Trophoblast cell (in vitro differentiated cells and primary cell): ENCODE data around the gene TSPAN31.

Source experiments
- DNase-seq, 2 donors: peaks; one replicate each; pipeline ENCODE4 v3.0.0-alpha.2; 2016
- H2AFZ ChIP-seq: 2 replicates; pipeline ENCODE4 v1.6.1; 2013; ENCODE audit warnings: low read length, moderate library complexity, mild to moderate bottlenecking; ENCODE audit not compliant: insufficient read depth, poor library complexity
- H2AK5ac ChIP-seq: 2 replicates; pipeline ENCODE4 v1.6.1; 2013; ENCODE audit warnings: mild to moderate bottlenecking, low read length
- H2BK120ac ChIP-seq: 2 replicates; pipeline ENCODE4 v1.6.1; 2013; ENCODE audit warnings: low read length, mild to moderate bottlenecking, moderate library complexity; ENCODE audit not compliant: insufficient read depth, poor library complexity
- H2BK12ac ChIP-seq: 2 replicates; pipeline ENCODE4 v1.6.1; 2013; ENCODE audit warnings: mild to moderate bottlenecking, low read length, moderate library complexity
- H2BK5ac ChIP-seq: 2 replicates; pipeline ENCODE4 v1.6.1; 2013; ENCODE audit warnings: low read length, low read depth, moderate library complexity, mild to moderate bottlenecking; ENCODE audit not compliant: poor library complexity
- H3K14ac ChIP-seq: 2 replicates; pipeline ENCODE4 v1.6.1; 2013; ENCODE audit warnings: mild to moderate bottlenecking, low read length
- H3K18ac ChIP-seq: 2 replicates; pipeline ENCODE4 v1.6.1; 2013; ENCODE audit warnings: mild to moderate bottlenecking, low read length
- H3K23ac ChIP-seq: 2 replicates; pipeline ENCODE4 v1.6.1; 2013; ENCODE audit warnings: low read length
- H3K27ac ChIP-seq: 2 replicates; pipeline ENCODE4 v1.5.1; 2013; ENCODE audit warnings: low read depth, mild to moderate bottlenecking, inconsistent platforms, low read length, moderate library complexity
- H3K27me3 ChIP-seq: 2 replicates; pipeline ENCODE4 v1.6.1; 2013; ENCODE audit warnings: inconsistent platforms, mild to moderate bottlenecking, low read length, moderate library complexity; ENCODE audit not compliant: insufficient read depth
- H3K36me3 ChIP-seq, 2 experiments: 1 replicate in 1 of 2; 2 replicates in 1 of 2; pipeline ENCODE4 v1.6.1; 2013; ENCODE audit warnings: low read length in 2 of 2, mild to moderate bottlenecking in 2 of 2, moderate library complexity in 1 of 2; ENCODE audit not compliant: insufficient read depth in 2 of 2, control insufficient read depth in 1 of 2
- H3K4ac ChIP-seq: 2 replicates; pipeline ENCODE4 v1.6.1; 2013; ENCODE audit warnings: low read depth, mild to moderate bottlenecking, low read length, moderate library complexity
- H3K4me1 ChIP-seq, 2 experiments: 1 replicate in 1 of 2; 2 replicates in 1 of 2; pipeline ENCODE4 v1.6.1; 2013; ENCODE audit warnings: low read length in 2 of 2, mild to moderate bottlenecking in 2 of 2, moderate library complexity in 1 of 2; ENCODE audit not compliant: insufficient read depth in 2 of 2, control insufficient read depth in 1 of 2
- H3K4me2 ChIP-seq: 2 replicates; pipeline ENCODE4 v1.6.1; 2013; ENCODE audit warnings: inconsistent platforms, mild to moderate bottlenecking, low read length, moderate library complexity
- H3K4me3 ChIP-seq: 2 replicates; pipeline ENCODE4 v1.5.1; 2013; ENCODE audit warnings: mild to moderate bottlenecking, low read depth, low read length, inconsistent platforms
- H3K79me1 ChIP-seq: one replicate; pipeline ENCODE4 v1.6.1; 2013; ENCODE audit warnings: low read length
- H3K79me2 ChIP-seq: 2 replicates; pipeline ENCODE4 v1.6.1; 2013; ENCODE audit warnings: low read length, mild to moderate bottlenecking; ENCODE audit not compliant: control insufficient read depth, insufficient read depth, poor library complexity
- H3K9ac ChIP-seq: 2 replicates; pipeline ENCODE4 v1.6.1; 2013; ENCODE audit warnings: mild to moderate bottlenecking, low read length
- H3K9me3 ChIP-seq: 2 replicates; pipeline ENCODE4 v1.6.1; 2013; ENCODE audit warnings: low read depth, mild to moderate bottlenecking, control low read depth, inconsistent platforms, low read length; ENCODE audit not compliant: insufficient read depth
- H4K12ac ChIP-seq: 2 replicates; pipeline ENCODE4 v1.6.1; 2013; ENCODE audit warnings: low read depth, mild to moderate bottlenecking, low read length, moderate library complexity
- H4K8ac ChIP-seq: 2 replicates; pipeline ENCODE4 v1.6.1; 2013; ENCODE audit warnings: low read depth, mild to moderate bottlenecking, low read length, moderate library complexity
- H4K91ac ChIP-seq: one replicate; pipeline ENCODE4 v1.6.1; 2013; ENCODE audit warnings: low read depth, mild to moderate bottlenecking, low read length, moderate library complexity
- WGBS: extraction: QIAGEN DNeasy Blood & Tissue Kit; methylation state at CpG from one replicate; pipeline ENCODE4 v1.1.7; 2013; ENCODE audit warnings: missing lambda C conversion rate; ENCODE audit not compliant: insufficient read length, insufficient coverage; ENCODE audit errors: extremely low coverage; 5-methylcytosine and 5-hydroxymethylcytosine counted together

The TSPAN31 gene

GRCh38 chr12:57731411-57732080, 13.3 kb upstream of the TSPAN31 start:
- no peak overlapping the region for H4K8ac ChIP-seq
- no peak overlapping the region for H4K12ac ChIP-seq
- no peak overlapping the region for H2AK5ac ChIP-seq
- no CpG with 5 or more reads among the region's 19 CpGs for WGBS
- no peak overlapping the region for H3K27ac ChIP-seq
- H2BK5ac ChIP-seq, result no peak overlapping the region
- no peaks in the 10 kb centered on the region for H3K36me3 ChIP-seq
- no peak overlapping the region for H2AFZ ChIP-seq
- DNase-seq, result no peak
- H3K9ac ChIP-seq, result no peak overlapping the region
- no peak overlapping the region for H3K4me2 ChIP-seq
- H3K4me1 ChIP-seq, result peaks cover 1 to 4% of the 10 kb centered on the region in 2 experiments
- H3K23ac ChIP-seq, result no peak overlapping the region
- no peak overlapping the region for H4K91ac ChIP-seq
- no peak overlapping the region for H2BK12ac ChIP-seq
- no peak overlapping the region for H3K4me3 ChIP-seq
- H3K79me2 ChIP-seq, result no peaks in the 10 kb centered on the region
- H3K9me3 ChIP-seq, result peaks cover 17% of the 10 kb centered on the region
- H2BK120ac ChIP-seq, result no peak overlapping the region
- H3K18ac ChIP-seq, result no peak overlapping the region
- no peak overlapping the region for H3K4ac ChIP-seq
- peaks cover 48% of the 10 kb centered on the region for H3K27me3 ChIP-seq
- no peak overlapping the region for H3K14ac ChIP-seq
- H3K79me1 ChIP-seq, result no peaks in the 10 kb centered on the region

- no peaks in the 10 kb centered on the region for H3K4me1 ChIP-seq
- H4K12ac ChIP-seq, result no peak overlapping the region
- H4K8ac ChIP-seq, result no peak overlapping the region
- H3K79me1 ChIP-seq, result no peaks in the 10 kb centered on the region
- H3K27ac ChIP-seq, result no peak overlapping the region
- no peak overlapping the region for H3K4ac ChIP-seq
- H3K23ac ChIP-seq, result no peak overlapping the region
- no peak overlapping the region for H2BK5ac ChIP-seq
- H3K9me3 ChIP-seq, result peaks cover 12% of the 10 kb centered on the region
- H3K14ac ChIP-seq, result no peak overlapping the region
- no peaks in the 10 kb centered on the region for H3K79me2 ChIP-seq
- no peak overlapping the region for H2AK5ac ChIP-seq
- no peak overlapping the region for H4K91ac ChIP-seq
- H3K4me2 ChIP-seq, result no peak overlapping the region
- WGBS, result no CpG with 5 or more reads among the region's 4 CpGs
- DNase-seq, result no peak
- no peak overlapping the region for H3K9ac ChIP-seq
- no peak overlapping the region for H3K4me3 ChIP-seq
- H2BK12ac ChIP-seq, result no peak overlapping the region
- H2BK120ac ChIP-seq, result no peak overlapping the region
- H3K27me3 ChIP-seq, result peaks cover 48% of the 10 kb centered on the region
- H3K36me3 ChIP-seq, result no peaks in the 10 kb centered on the region
- H3K18ac ChIP-seq, result no peak overlapping the region
- H2AFZ ChIP-seq, result no peak overlapping the region
Observed at GRCh38 chr12:57732270-57732669, 12.6 kb upstream of the TSPAN31 start.

- Histone ChIP-seq H3K27ac (no peak overlapping the region), H3K18ac (no peak overlapping the region), H3K36me3 (no peaks in the 10 kb centered on the region), H3K79me2 (no peaks in the 10 kb centered on the region), H3K4ac (no peak overlapping the region), H2AK5ac (no peak overlapping the region), H3K14ac (no peak overlapping the region), H3K4me3 (no peak overlapping the region), H2BK12ac (no peak overlapping the region), H3K23ac (no peak overlapping the region), H4K12ac (no peak overlapping the region), H2BK5ac (no peak overlapping the region), H2BK120ac (no peak overlapping the region), H3K9me3 (peaks cover 7% of the 10 kb centered on the region), H3K9ac (no peak overlapping the region), H3K79me1 (no peaks in the 10 kb centered on the region), H4K91ac (no peak overlapping the region), H3K4me2 (no peak overlapping the region), H3K4me1 (peaks cover 0 to 6% of the 10 kb centered on the region in 2 experiments), H2AFZ (no peak overlapping the region), H4K8ac (no peak overlapping the region), H3K27me3 (peaks cover 48% of the 10 kb centered on the region)
- no CpG with 5 or more reads among the region's 11 CpGs for WGBS
- no peak for DNase-seq
Observed at GRCh38 chr12:57732726-57733593, 11.9 kb upstream of the TSPAN31 start.

GRCh38 chr12:57733928-57734327, 10.9 kb upstream of the TSPAN31 start:
- H3K79me1 ChIP-seq, result no peaks in the 10 kb centered on the region
- peaks cover 56% of the 10 kb centered on the region for H3K27me3 ChIP-seq
- no peak overlapping the region for H3K18ac ChIP-seq
- H3K4ac ChIP-seq, result no peak overlapping the region
- H3K79me2 ChIP-seq, result no peaks in the 10 kb centered on the region
- H2AK5ac ChIP-seq, result no peak overlapping the region
- no peak overlapping the region for H2AFZ ChIP-seq
- no peak overlapping the region for H3K4me3 ChIP-seq
- no peak overlapping the region for H3K4me2 ChIP-seq
- no peak overlapping the region for H4K91ac ChIP-seq
- peaks cover 0 to 7% of the 10 kb centered on the region in 2 experiments for H3K4me1 ChIP-seq
- no CpG with 5 or more reads among the region's 6 CpGs for WGBS
- no peak overlapping the region for H2BK120ac ChIP-seq
- no peak overlapping the region for H4K8ac ChIP-seq
- H4K12ac ChIP-seq, result no peak overlapping the region
- no peak overlapping the region for H3K14ac ChIP-seq
- H3K27ac ChIP-seq, result no peak overlapping the region
- H2BK12ac ChIP-seq, result no peak overlapping the region
- no peak overlapping the region for H3K23ac ChIP-seq
- no peaks in the 10 kb centered on the region for H3K36me3 ChIP-seq
- no peak for DNase-seq
- H2BK5ac ChIP-seq, result no peak overlapping the region
- peaks cover 6% of the 10 kb centered on the region for H3K9me3 ChIP-seq
- H3K9ac ChIP-seq, result no peak overlapping the region
